Gastroesophageal sphincter (tissue), 4 donors: Measurements from ENCODE around the gene REG1A. TPM values are rescaled to one million over a fixed set of nuclear protein-coding genes. Genes with fewer than 3 reads are reported as not detected.

Experiments used
- ATAC-seq: fragments of 150-250 bp; one replicate; pipeline ENCODE4 v1.9.1; 2016; ENCODE audit warnings: mild to moderate bottlenecking, moderate library complexity
- H3K27ac ChIP-seq, 4 donors: fragments of 200-600 bp; sonication (generic) in 3 of 4; 1 replicate in 3 of 4; 2 replicates in 1 of 4; pipeline ENCODE4 v1.5.1; 2016 to 2019
- H3K27me3 ChIP-seq: fragments of 200-600 bp; sonication (generic); one replicate; pipeline ENCODE4 v1.5.1; 2019
- H3K36me3 ChIP-seq, 2 donors: fragments of 200-600 bp; sonication (generic); one replicate each; pipeline ENCODE4 v1.5.1; 2019; ENCODE audit warnings: control low read depth in 1 of 2
- H3K4me1 ChIP-seq, 3 donors: fragments of 200-600 bp; sonication (generic); 1 replicate in 2 of 3; 2 replicates in 1 of 3; pipeline ENCODE4 v1.5.1; 2016 to 2019; ENCODE audit warnings: control low read depth in 2 of 3
- H3K4me3 ChIP-seq, 2 donors: fragments of 200-600 bp; sonication (generic); one replicate each; pipeline ENCODE4 v1.5.1; 2019; ENCODE audit warnings: mild to moderate bottlenecking in 1 of 2, moderate library complexity in 1 of 2
- H3K9me3 ChIP-seq, 3 donors: fragments of 200-600 bp; sonication (generic); one replicate each; pipeline ENCODE4 v1.5.1; 2017 to 2019; ENCODE audit warnings: control low read depth in 2 of 3
- EP300 ChIP-seq: sonication (generic); formaldehyde crosslinking; IDR thresholded peaks from one replicate; pipeline ENCODE4 v1.6.1; 2017; ENCODE audit warnings: antibody characterized with exemption, mild to moderate bottlenecking
- POLR2A ChIP-seq, 2 donors: fragments of 450-650 bp; IDR thresholded peaks; one replicate each; pipeline ENCODE4 v1.6.1; 2017; ENCODE audit warnings: antibody characterized with exemption in 2 of 2, mild to moderate bottlenecking in 2 of 2, moderate library complexity in 1 of 2
- POLR2AphosphoS5 ChIP-seq: sonication (generic); formaldehyde crosslinking; IDR thresholded peaks from one replicate; pipeline ENCODE4 v1.6.1; 2017; ENCODE audit warnings: antibody characterized with exemption
- WGBS, 2 donors: methylation state at CpG; one replicate each; pipeline ENCODE4 v1.1.5; 2018; ENCODE audit warnings: low coverage in 1 of 2; 5-methylcytosine and 5-hydroxymethylcytosine counted together
- total RNA-seq, 4 donors: library from RNA; depleted of rRNA; stranded (reverse); fragments of >200 nt; gene quantifications; one replicate each; pipeline ENCODE4 v1.1.0, GENCODE V29; 2016
- TF ChIP-seq, protein P1 (sequence below), 4 experiments: fragments of 200-600 bp in 2 of 4; fragments of 450-650 bp in 2 of 4; sonication (generic) in 1 of 4; IDR thresholded peaks; one replicate each; pipeline ENCODE4 v1.5.1; 2017 to 2019; ENCODE audit warnings: antibody characterized with exemption in 4 of 4, mild to moderate bottlenecking in 2 of 4, moderate library complexity in 2 of 4

REG1A gene
- total RNA-seq, 4 donors from 2014 or later, result not detected

DNA sequence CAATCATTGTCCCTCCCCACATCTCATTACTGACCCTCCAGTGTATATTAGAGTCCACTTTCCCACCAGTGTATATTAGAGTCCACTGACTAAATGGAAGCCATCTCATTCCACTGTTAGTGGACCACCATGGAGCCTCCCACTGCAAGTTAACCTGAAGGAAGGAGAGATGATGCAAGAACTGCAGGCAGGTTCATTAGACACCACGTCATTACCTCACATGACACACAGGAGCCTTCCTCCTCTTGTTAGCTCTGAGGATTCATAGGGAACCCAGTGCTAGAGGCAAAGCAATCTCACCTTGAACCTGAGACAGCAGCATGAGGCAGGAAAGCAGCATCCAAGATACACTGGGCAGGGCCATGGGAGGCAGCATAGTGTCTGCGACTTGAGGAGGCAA lies 38.7 kb downstream of the REG1A start:
- TF ChIP-seq, protein P1, sequence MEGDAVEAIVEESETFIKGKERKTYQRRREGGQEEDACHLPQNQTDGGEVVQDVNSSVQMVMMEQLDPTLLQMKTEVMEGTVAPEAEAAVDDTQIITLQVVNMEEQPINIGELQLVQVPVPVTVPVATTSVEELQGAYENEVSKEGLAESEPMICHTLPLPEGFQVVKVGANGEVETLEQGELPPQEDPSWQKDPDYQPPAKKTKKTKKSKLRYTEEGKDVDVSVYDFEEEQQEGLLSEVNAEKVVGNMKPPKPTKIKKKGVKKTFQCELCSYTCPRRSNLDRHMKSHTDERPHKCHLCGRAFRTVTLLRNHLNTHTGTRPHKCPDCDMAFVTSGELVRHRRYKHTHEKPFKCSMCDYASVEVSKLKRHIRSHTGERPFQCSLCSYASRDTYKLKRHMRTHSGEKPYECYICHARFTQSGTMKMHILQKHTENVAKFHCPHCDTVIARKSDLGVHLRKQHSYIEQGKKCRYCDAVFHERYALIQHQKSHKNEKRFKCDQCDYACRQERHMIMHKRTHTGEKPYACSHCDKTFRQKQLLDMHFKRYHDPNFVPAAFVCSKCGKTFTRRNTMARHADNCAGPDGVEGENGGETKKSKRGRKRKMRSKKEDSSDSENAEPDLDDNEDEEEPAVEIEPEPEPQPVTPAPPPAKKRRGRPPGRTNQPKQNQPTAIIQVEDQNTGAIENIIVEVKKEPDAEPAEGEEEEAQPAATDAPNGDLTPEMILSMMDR (IDR thresholded peaks at IDR 0.05), result no peak
- TF ChIP-seq POLR2A (IDR thresholded peaks at IDR 0.05) (no peak), EP300 (no peak), POLR2AphosphoS5 (no peak)
- Histone ChIP-seq H3K4me1 (no peaks in the 10 kb centered on the region), H3K27ac (no peak overlapping the region), H3K27me3 (peaks cover 4% of the 10 kb centered on the region), H3K9me3 (no peaks in the 10 kb centered on the region), H3K36me3 (no peaks in the 10 kb centered on the region), H3K4me3 (no peak overlapping the region)
- 80 to 100% methylated on average over 1 of the region's 2 CpGs for WGBS, 2 donors
- no peak for ATAC-seq

DNA sequence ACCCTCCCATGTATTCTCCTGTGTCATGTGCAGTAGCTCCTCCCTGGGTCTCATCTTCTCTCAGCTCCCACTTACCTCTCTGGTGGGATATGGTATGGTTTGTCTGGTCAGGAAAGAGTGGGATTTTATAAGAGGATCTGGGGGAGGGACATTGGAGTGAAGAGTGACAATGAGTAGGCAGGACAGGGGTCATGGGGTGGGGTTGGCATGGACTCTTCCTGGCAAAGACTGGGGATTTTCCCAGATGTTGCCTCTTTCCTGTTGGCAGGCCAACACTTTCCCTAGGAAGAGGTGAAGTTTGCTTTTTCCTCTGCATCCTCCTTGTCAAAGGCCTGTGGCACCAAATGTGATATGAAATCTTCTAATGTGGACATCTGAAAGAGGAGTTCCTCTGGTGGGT lies 39.4 kb downstream of the REG1A start, which contains the start of gene REG3A:
TSS of gene REG3A (minus strand) at position 101 of the 400 bp plus-strand sequence. CDS start 348 bp downstream, outside the sequence.
- Histone ChIP-seq H3K4me1 (no peaks in the 10 kb centered on the region), H3K27ac (no peak within 1 kb of the TSS), H3K27me3 (peaks cover 4% of the 10 kb centered on the region), H3K36me3 (no peaks in the 10 kb centered on the region), H3K4me3 (no peak within 1 kb of the TSS), H3K9me3 (no peaks in the 10 kb centered on the region)
- TF ChIP-seq POLR2A (IDR thresholded peaks at IDR 0.05) (no peak), POLR2AphosphoS5 (no peak), EP300 (no peak)
- TF ChIP-seq, protein P1 (IDR thresholded peaks at IDR 0.05), result no peak
- no peak for ATAC-seq

DNA sequence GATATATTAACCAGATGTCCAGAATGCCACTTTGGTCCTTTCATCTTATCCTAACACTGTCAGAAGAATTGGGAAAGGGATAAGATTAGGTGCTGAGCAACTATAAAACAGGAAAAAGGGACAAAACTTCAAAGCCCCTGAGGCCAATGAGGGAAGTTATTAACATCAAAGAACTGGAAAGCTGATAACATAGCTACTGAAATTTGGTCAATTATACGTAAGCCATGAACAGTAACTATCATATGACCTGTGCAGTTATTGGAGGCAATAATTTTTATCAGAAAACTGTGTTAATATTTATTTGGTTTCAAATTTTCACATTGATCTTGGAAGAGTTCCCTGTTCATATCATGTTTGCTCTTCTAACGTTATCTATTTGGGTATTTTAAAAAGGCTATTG lies 41.8 kb downstream of the REG1A start:
- Histone ChIP-seq H3K36me3 (no peaks in the 10 kb centered on the region), H3K27ac (no peak overlapping the region), H3K27me3 (no peaks in the 10 kb centered on the region), H3K9me3 (no peaks in the 10 kb centered on the region), H3K4me1 (no peaks in the 10 kb centered on the region), H3K4me3 (no peak overlapping the region)
- 38 to 45% methylated on average over 1 to 2 of the region's 2 CpGs for WGBS, 2 donors
- TF ChIP-seq EP300, result no peak
- TF ChIP-seq POLR2A (IDR thresholded peaks at IDR 0.05), result no peak
- TF ChIP-seq POLR2AphosphoS5, result no peak
- TF ChIP-seq, protein P1 (IDR thresholded peaks at IDR 0.05), result no peak
- no peak for ATAC-seq

DNA sequence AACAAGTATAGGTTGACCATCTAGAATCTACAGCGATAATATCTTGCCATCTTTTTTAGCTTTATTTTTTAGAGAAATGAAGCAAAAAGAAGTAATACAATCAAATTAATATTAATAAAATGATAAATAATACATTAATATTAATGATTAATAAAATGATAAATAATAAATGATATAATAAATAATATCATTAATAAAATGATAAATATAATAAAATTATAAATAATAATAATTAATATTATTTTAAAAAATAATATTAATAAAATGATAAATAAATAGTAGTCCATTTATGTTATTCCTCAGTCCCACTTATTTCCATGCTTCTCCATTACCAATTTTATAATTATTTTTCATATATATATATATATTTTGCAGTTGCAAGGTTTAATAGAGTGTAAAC lies 42.5 kb downstream of the REG1A start:
- no peak for TF ChIP-seq EP300
- TF ChIP-seq POLR2A (IDR thresholded peaks at IDR 0.05), result no peak
- TF ChIP-seq, protein P1 (IDR thresholded peaks at IDR 0.05), result no peak
- TF ChIP-seq POLR2AphosphoS5, result no peak
- Histone ChIP-seq H3K27me3 (no peaks in the 10 kb centered on the region), H3K9me3 (no peaks in the 10 kb centered on the region), H3K36me3 (no peaks in the 10 kb centered on the region), H3K27ac (no peak overlapping the region), H3K4me1 (no peaks in the 10 kb centered on the region), H3K4me3 (no peak overlapping the region)
- WGBS, 2 donors, result 94 to 100% methylated on average over 1 of the region's 1 CpG
- no peak for ATAC-seq

DNA sequence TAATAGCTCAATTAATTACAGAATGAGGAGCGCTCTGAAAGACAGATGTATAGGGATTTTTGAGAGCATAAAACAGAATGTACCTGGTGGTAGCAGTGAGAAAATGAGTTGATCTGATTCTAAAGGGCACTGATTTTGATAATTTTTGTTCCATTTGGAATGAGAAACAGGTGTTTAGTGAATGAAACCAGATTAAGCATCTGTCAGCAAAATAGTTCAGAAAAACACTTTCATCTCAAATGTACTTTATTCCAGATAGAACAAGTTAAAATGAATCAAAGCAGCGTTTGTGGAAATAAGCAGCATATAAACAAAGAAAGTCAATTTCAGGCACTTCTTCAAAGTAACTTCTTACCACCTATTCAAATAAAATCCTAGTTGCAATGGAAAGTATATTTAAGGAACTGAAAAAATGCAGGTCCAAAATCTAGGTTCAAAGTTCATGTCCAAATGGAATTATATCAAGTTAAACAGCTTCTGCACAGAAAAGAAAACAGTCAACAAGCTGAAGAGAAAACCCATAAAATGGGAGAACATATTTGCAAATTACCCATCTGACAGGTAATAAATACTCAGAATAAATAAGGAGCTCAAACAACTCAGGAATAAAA lies 51.2 kb downstream of the REG1A start:
- Histone ChIP-seq H3K4me1 (no peaks in the 10 kb centered on the region), H3K27ac (no peak overlapping the region), H3K27me3 (no peaks in the 10 kb centered on the region), H3K4me3 (no peak overlapping the region), H3K9me3 (no peaks in the 10 kb centered on the region), H3K36me3 (no peaks in the 10 kb centered on the region)
- ATAC-seq, result no peak
- no peak for TF ChIP-seq EP300
- 68 to 75% methylated on average over 2 of the region's 2 CpGs for WGBS, 2 donors

Other genes starting within 250 kb of the REG1A start
- not detected for gene REG3G, start 94.8 kb upstream of the REG1A start, total RNA-seq
- gene REG1B, start 32.5 kb upstream of the REG1A start, total RNA-seq, result not detected
- gene REG3A, start 39.3 kb downstream of the REG1A start, total RNA-seq, result not detected